Measurements from ENCODE around the gene ZNRF1. TPM values are rescaled to one million over a fixed set of nuclear protein-coding genes. Genes with fewer than 3 reads are reported as not detected.
A peak's percentile ranks its signal among the peaks of the same experiment; 100 is the strongest.

The ZNRF1 gene
- total RNA-seq, 1 donor from 2014 or later: 30.7 TPM

DNA sequence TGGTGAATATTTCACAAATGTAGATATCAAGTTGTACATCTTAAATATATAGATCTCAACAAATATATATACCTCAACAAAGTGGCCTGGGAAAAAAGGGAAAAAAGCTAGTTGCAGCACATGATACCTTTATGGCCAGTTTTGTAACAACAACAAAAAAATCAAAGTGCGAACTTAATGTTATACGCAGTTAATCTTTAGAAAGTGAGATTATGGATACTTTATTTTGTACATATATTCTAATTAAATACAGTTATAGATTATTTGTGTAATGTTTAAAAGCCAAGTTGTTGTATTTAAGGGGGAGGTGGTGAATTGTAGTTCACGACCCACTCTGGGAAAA lies 149.1 kb downstream of the ZNRF1 start:
- no peak for DNase-seq (ENCODE audit: low spot score)

DNA sequence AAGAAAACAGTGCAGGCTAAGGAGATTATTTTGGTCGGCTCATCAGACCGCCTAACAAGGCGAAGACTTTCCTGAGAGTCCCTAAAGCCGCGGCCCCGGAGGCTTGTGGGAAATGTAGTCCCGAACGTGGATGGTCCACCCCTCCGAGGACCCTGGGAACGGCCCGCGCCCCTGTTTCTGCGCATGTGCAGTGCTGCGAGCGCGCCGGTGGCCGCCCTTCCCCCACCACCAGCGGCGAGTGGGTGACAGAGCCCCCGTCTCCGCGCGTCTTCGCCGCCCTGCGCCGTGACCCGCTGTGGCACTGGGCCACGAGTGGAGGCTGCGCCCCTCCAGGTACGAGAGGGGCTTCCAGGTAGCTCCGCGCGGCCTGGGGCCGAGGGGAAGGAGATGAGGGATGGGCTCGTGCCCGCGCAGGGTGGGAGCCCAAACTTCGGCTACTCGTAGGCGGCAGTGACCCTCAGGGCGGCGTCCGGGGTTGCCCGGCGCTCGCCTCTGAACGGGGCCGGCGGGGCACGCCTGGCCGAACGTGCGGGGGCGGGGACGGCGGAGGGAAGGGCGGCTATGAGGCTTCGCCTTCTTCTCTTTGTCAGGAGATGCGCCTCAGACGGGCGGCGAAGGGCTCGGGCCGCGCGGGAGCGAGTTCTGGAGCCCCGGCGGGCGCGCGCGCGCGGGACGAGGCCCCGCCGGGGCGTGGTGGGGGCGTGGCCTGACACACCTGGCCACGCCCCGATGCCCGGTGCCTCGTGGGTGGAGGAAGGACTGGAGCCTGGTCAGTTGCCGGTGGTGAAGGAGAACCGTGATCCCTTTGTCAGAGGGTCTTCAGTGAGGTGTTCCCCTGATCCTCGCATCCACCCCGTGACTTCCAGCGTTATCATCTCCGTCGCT lies 149.7 kb downstream of the ZNRF1 start, which contains the start of gene ZFP1:
ZFP1 (plus strand) TSS at position 214 of the 885 bp plus-strand sequence. CDS start 4,428 bp downstream, outside the sequence.
- DNase-seq (ENCODE audit: low spot score): peak; percentile 95

DNA sequence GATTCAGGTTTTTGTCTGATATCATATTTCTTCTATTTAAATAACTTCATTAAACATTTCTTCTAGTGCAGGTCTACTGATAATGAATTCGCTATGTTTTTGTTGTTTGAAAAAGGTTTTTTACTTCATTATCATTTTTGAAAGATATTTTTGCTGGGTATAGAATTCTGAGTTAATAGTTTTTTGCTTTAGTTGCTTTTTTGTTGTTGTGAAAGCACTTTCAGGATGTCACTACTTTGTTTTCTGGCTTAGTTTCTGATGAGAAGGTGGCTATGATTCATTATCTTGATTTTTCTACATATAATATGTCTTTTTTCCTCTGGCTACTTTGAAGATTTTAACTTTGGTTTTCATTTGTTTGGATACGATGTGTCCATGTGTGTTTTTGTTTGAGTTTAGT lies 153.0 kb downstream of the ZNRF1 start:
- no peak for DNase-seq (ENCODE audit: low spot score)

DNA sequence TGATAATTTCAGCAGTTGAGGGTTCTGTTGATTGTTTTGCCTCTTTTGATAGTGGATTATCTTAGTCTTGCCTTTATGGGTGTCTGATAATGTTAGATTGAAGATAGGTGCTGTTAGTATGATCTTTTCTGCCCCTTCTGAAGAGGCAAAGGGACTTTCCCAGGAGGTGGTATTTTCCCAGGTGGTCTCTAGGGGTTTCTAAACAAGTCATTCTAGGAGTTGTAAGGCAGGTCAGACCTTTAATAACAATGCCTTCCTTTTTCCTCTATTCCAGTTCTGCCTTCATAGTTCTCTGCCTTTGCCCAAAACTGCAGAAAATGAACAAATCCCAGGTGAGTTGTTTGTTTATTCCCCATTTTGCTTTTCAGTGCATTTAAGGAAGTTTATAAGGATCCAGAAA lies 153.8 kb downstream of the ZNRF1 start:
- DNase-seq (ENCODE audit: low spot score): no peak

DNA sequence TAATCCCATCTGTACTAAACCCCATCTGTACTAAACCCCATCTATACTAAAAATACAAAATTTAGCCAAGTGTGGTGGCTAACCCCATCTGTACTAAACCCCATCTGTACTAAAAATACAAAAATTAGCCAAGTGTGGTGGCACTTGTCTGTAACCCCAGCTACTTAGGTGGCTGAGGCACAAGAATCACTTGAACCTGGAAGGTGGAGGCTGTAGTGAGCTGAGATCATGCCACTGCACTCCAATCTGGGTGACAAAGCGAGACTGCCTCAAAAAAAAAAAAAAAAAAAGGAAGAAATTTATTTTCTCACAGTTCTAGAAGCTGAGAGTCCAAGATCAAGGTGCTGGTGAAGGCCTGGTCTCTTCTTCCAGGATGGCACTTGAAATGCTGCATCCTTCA lies 161.6 kb downstream of the ZNRF1 start:
- DNase-seq (ENCODE audit: low spot score): no peak

Other genes starting within 250 kb of the ZNRF1 start
- 82.2 TPM for gene FA2H, start 224.2 kb upstream of the ZNRF1 start, total RNA-seq
- gene WDR59, start 13.9 kb upstream of the ZNRF1 start, total RNA-seq: 72.5 TPM
- 14.5 TPM for gene LDHD, start 117.8 kb downstream of the ZNRF1 start, total RNA-seq
- gene ZFP1, start 149.5 kb downstream of the ZNRF1 start, total RNA-seq: 11.4 TPM
- gene CTRB2, start 208.1 kb downstream of the ZNRF1 start, total RNA-seq: 26.7 TPM
- 15.0 TPM for gene CTRB1, start 220.0 kb downstream of the ZNRF1 start, total RNA-seq